HG03571 (cell line): Measurements from ENCODE around the gene DRAP1.

Experiments
- ATAC-seq: cut with Tn5 transposase; IDR thresholded peaks from one replicate; pipeline ENCODE4 v1.9.1; 2021; ENCODE audit not compliant: unreplicated experiment

Gene DRAP1

GRCh38 chr11:65958774-65959420, 39.7 kb downstream of the DRAP1 start:
- no peak for ATAC-seq

GRCh38 chr11:65960824-65961266, 41.6 kb downstream of the DRAP1 start:
- ATAC-seq: no peak

- peak; percentile 66 for ATAC-seq
Measured at GRCh38 chr11:65961267-65962140, 42.3 kb downstream of the DRAP1 start, which contains the start of gene SART1. Gene SART1 (plus strand): TSS chr11:65961734. CDS start chr11:65961781, 47 bp downstream.

- no peak for ATAC-seq
Measured at GRCh38 chr11:65962141-65962564, 42.9 kb downstream of the DRAP1 start.

- ATAC-seq: no peak
Measured at GRCh38 chr11:65964906-65965305, 45.7 kb downstream of the DRAP1 start.

- no peak for ATAC-seq
Measured at GRCh38 chr11:65965986-65966762, 46.9 kb downstream of the DRAP1 start.

- ATAC-seq: no peak
Measured at GRCh38 chr11:65967329-65967934, 48.2 kb downstream of the DRAP1 start.

- no peak for ATAC-seq
Measured at GRCh38 chr11:65968600-65969482, 49.6 kb downstream of the DRAP1 start.
